ENCODE measurements around the gene TRABD2B.

GRCh38 chr1:47764461-47765046 is 232.6 kb downstream of the TRABD2B start:
- TF ChIP-seq CTCF (conservative IDR thresholded peaks at IDR 0.05) (no peak), ZFX (IDR thresholded peaks at IDR 0.05) (no peak)

All from C4-2B (cell line).